VCaP (cell line): ENCODE measurements around the gene EOLA1.
A peak's percentile ranks its signal among the peaks of the same experiment; 100 is the strongest.
"Not testable (repeated sequence)": the region's sequence is repeated elsewhere in the genome, so short reads cannot be mapped to it uniquely, and the experiment has no call there.

Experiments used
- H3K27ac ChIP-seq: fragments of 450-650 bp; 2 replicates; pipeline ENCODE4 v1.5.1; 2017
- CTCF ChIP-seq: fragments of 450-650 bp; conservative IDR thresholded peaks from 2 replicates; pipeline ENCODE4 v1.5.1; 2017; ENCODE audit warnings: mild to moderate bottlenecking, moderate library complexity

The EOLA1 gene

GRCh38 chrX:149528381-149528780, 12.4 kb upstream of the EOLA1 start:
- H3K27ac ChIP-seq = no peak overlapping the region
- TF ChIP-seq CTCF = no peak

GRCh38 chrX:149531599-149531998, 9.2 kb upstream of the EOLA1 start:
- H3K27ac ChIP-seq = no peak overlapping the region
- TF ChIP-seq CTCF = no peak

- not testable (repeated sequence) for H3K27ac ChIP-seq
Observed at GRCh38 chrX:149532868-149533267, 7.9 kb upstream of the EOLA1 start.

GRCh38 chrX:149533999-149534398, 6.8 kb upstream of the EOLA1 start:
- H3K27ac ChIP-seq = not testable (repeated sequence)

GRCh38 chrX:149534926-149535602, 5.7 kb upstream of the EOLA1 start:
- H3K27ac ChIP-seq = not testable (repeated sequence)

GRCh38 chrX:149537474-149537873, 3.3 kb upstream of the EOLA1 start:
- H3K27ac ChIP-seq = not testable (repeated sequence)

- H3K27ac ChIP-seq = peak overlapping the region; percentile 33; the same call in 1 of the 2 replicates
- TF ChIP-seq CTCF = no peak
Observed at GRCh38 chrX:149539283-149540130, 1.3 kb upstream of the EOLA1 start.

- peak overlapping the region; percentile 81 for H3K27ac ChIP-seq
- TF ChIP-seq CTCF = no peak
Observed at GRCh38 chrX:149540131-149540620, 636 bp upstream of the EOLA1 start.

GRCh38 chrX:149541521-149542047, 772 bp downstream of the EOLA1 start:
- H3K27ac ChIP-seq = peak overlapping the region; percentile 81
- TF ChIP-seq CTCF = no peak

GRCh38 chrX:149545545-149546543, 5.0 kb downstream of the EOLA1 start:
- not testable (repeated sequence) for H3K27ac ChIP-seq

GRCh38 chrX:149546962-149547361, 6.2 kb downstream of the EOLA1 start:
- not testable (repeated sequence) for H3K27ac ChIP-seq

- H3K27ac ChIP-seq = not testable (repeated sequence)
Observed at GRCh38 chrX:149547782-149548181, 7.0 kb downstream of the EOLA1 start.

- H3K27ac ChIP-seq = not testable (repeated sequence)
Observed at GRCh38 chrX:149549701-149550100, 8.9 kb downstream of the EOLA1 start, which contains the start of gene HSFX3. TSS of gene HSFX3 (minus strand) at chrX:149549924. CDS start at chrX:149549852, 72 bp downstream.
